GM19455 (cell line): ENCODE data around the gene RLBP1.

Source experiments
- ATAC-seq: cut with Tn5 transposase; IDR thresholded peaks from one replicate; pipeline ENCODE4 v1.9.1; 2021; ENCODE audit not compliant: unreplicated experiment

RLBP1 gene

GRCh38 chr15:89208256-89208655 lies 13.1 kb downstream of the RLBP1 start:
- ATAC-seq, result no peak

GRCh38 chr15:89206908-89207331 lies 14.5 kb downstream of the RLBP1 start:
- ATAC-seq, result peak; percentile 85

- ATAC-seq, result no peak
Observed at GRCh38 chr15:89205991-89206585, 15.3 kb downstream of the RLBP1 start.

- no peak for ATAC-seq
Observed at GRCh38 chr15:89203705-89204273, 17.6 kb downstream of the RLBP1 start.

- ATAC-seq, result no peak
Observed at GRCh38 chr15:89201465-89202005, 19.8 kb downstream of the RLBP1 start.

GRCh38 chr15:89200182-89200581 lies 21.2 kb downstream of the RLBP1 start:
- no peak for ATAC-seq

GRCh38 chr15:89199746-89200145 lies 21.6 kb downstream of the RLBP1 start:
- ATAC-seq, result no peak

- no peak for ATAC-seq
Observed at GRCh38 chr15:89198934-89199333, 22.4 kb downstream of the RLBP1 start.

- ATAC-seq, result no peak
Observed at GRCh38 chr15:89198196-89198595, 23.2 kb downstream of the RLBP1 start.

- no peak for ATAC-seq
Observed at GRCh38 chr15:89197503-89197971, 23.8 kb downstream of the RLBP1 start.

GRCh38 chr15:89196994-89197393 lies 24.4 kb downstream of the RLBP1 start:
- ATAC-seq, result no peak

- ATAC-seq, result no peak
Observed at GRCh38 chr15:89196241-89196640, 25.1 kb downstream of the RLBP1 start.

- no peak for ATAC-seq
Observed at GRCh38 chr15:89195836-89196235, 25.5 kb downstream of the RLBP1 start.

GRCh38 chr15:89194608-89195007 lies 26.8 kb downstream of the RLBP1 start:
- ATAC-seq, result no peak

GRCh38 chr15:89192766-89193165 lies 28.6 kb downstream of the RLBP1 start:
- ATAC-seq, result no peak

- ATAC-seq, result no peak
Observed at GRCh38 chr15:89192136-89192535, 29.2 kb downstream of the RLBP1 start.

GRCh38 chr15:89187986-89188514 lies 33.3 kb downstream of the RLBP1 start:
- no peak for ATAC-seq

GRCh38 chr15:89187301-89187985 lies 33.9 kb downstream of the RLBP1 start:
- no peak for ATAC-seq

- no peak for ATAC-seq
Observed at GRCh38 chr15:89186803-89187202, 34.6 kb downstream of the RLBP1 start.

- ATAC-seq, result no peak
Observed at GRCh38 chr15:89184886-89185526, 36.4 kb downstream of the RLBP1 start.

GRCh38 chr15:89184357-89184756 lies 37.0 kb downstream of the RLBP1 start:
- no peak for ATAC-seq
